Hematopoietic multipotent progenitor cell (in vitro differentiated cells): ENCODE data around the gene FBXW8. TPM values are rescaled to one million over a fixed set of nuclear protein-coding genes. Genes with fewer than 3 reads are reported as not detected.
A peak's percentile ranks its signal among the peaks of the same experiment; 100 is the strongest.

Experiments
- DNase-seq, 3 donors: peaks; one replicate each; pipeline ENCODE4 v3.0.0-alpha.2; 2011 to 2015; ENCODE audit warnings: low read depth in 2 of 3, low spot score in 2 of 3
- total RNA-seq: library from RNA; depleted of rRNA; stranded (reverse); fragments of >200 nt; gene quantifications from one replicate; pipeline ENCODE4 v1.2.3, GENCODE V29; 2012

The FBXW8 gene
- 18.9 TPM for total RNA-seq

DNA sequence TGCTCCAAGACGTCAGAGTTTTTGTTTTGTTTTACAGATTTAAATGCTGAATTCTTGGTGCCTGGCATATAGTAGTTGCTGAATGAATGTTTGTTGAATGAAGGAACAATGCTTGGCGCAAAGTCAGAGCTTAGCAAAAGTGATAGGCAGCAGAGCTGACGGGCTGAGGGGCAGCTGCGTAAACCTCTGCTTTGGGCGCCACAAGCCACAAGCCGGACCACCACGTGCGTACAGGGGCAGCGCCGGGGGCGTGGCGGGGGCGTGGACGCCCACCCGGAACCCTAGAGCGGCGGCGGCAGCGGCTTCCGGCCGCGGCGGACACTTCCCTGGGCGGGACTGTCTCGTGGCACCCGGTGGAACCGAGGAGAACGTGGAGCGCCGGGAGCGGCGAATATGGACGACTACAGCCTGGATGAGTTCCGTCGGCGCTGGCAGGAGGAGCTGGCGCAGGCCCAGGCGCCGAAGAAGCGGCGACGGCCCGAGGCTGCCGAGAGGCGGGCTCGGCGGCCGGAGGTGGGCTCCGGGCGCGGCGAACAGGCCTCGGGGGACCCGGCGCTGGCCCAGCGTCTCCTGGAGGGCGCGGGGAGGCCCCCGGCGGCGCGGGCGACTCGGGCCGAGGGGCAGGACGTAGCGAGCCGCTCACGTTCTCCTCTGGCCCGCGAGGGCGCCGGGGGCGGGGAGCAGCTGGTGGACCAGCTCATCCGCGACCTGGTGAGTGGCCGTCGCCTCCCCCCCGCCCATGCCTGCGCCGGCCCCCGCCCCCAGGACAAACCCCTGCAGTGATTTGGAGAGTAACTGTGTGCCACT is at the start of gene FBXW8:
Gene FBXW8, plus strand, starts transcription at position 306 of the 807 bp plus-strand sequence. Its CDS starts 88 bp downstream, at position 394.
- peak in 2 of 3 donors; percentile 57 to 74 for DNase-seq

DNA sequence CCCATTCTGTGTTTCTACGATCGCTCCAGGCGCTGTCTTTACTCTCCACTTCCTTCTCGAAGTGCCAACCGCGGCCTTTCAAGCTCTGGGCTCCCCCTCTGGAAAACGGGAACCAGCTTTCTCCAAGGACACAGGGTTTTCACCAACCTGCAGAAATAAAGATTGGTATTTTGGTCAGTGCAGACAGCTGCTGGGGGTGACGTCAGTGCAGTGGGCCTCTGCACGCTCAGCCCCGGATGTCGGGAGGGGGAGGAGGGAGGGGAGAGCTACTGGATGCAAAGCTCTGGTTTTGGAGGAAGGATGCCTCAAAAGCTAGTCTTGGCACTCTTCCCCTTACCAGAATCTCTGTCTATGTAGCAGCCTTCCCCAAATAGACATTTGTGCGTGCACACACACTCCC is 49.4 kb upstream of the FBXW8 start:
- peak in 1 of 3 donors; percentile 34 for DNase-seq

- DNase-seq: no peak
These were observed 48.6 kb upstream of the FBXW8 start for GRCh38 chr12:116862167-116862566.

DNA sequence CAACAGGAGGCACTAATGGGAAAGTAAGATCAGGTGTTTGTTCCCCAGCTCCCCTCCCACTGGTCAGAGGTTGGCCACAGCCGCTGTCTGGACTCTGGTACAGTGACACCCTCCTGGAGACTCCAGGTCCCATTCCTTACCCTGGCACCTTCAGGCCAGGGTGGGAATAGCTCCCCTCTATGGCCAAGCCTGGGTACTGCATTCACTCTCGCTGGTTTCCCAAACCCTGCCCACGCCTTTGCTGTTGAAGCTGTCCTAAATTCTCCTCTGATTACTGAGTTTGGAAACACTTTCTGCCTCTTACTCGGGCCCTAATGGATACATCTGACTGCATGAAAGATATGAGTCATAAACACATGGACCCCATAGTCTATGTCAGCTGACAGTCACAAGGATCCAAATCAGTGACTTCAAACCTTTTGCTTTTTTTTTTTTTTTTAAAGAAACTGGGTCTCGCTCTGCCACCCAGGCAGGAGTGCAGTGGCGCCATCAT is 47.4 kb upstream of the FBXW8 start:
- no peak for DNase-seq

GRCh38 chr12:116864371-116865160 is 46.2 kb upstream of the FBXW8 start:
- no peak for DNase-seq

- no peak for DNase-seq
These were observed 43.2 kb upstream of the FBXW8 start for GRCh38 chr12:116867523-116867922.

DNA sequence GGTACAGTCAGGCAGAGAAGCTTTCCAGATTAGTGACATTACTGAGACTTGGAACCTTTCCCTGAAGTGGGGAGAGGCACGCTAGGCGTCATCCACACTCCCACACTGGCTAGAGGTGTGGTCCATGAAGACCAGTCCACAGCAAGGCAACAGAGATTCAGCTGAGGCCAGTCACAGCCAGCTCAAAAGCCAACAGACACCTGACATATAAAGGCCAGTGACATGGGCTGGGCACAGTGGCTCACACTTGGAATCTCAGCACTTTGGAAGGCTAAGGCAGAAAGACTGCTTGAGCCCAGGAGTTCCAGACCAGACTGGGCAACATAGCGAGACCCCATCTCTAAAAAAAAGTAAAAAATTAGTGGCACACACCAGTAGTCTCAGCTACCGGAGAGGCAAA is 40.4 kb upstream of the FBXW8 start:
- DNase-seq: no peak

DNA sequence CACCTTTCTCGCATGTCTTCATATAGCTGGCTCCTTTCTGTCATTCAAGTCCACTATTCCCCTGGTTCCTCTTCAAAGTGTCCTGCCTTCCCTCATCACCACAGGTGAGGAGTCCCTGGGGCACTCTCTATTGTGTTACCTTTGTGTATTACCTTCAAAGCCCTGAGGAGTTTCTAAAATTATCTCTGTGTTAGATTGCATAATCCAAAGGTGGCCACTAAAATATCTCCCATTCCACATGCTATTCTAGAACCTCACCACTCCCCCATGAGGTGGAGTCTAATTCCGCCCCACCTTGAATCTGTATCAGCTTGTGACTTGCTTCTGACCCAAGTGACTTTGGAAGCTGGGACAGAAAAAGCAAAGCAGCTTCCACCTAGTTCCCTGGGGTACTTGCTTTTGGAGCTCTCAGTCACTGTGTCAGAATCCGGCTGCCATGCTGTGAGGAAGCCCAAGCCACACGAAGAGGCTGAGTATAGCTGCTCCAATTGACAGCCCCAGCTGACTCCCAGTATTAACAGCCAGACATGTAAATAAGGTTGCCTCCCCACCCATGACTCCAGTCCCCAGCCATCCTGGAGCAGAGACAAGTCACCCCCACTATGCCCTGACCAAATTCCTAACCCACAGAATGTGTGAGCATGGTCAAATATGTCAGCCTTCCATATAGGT is 36.3 kb upstream of the FBXW8 start:
- DNase-seq: no peak

DNA sequence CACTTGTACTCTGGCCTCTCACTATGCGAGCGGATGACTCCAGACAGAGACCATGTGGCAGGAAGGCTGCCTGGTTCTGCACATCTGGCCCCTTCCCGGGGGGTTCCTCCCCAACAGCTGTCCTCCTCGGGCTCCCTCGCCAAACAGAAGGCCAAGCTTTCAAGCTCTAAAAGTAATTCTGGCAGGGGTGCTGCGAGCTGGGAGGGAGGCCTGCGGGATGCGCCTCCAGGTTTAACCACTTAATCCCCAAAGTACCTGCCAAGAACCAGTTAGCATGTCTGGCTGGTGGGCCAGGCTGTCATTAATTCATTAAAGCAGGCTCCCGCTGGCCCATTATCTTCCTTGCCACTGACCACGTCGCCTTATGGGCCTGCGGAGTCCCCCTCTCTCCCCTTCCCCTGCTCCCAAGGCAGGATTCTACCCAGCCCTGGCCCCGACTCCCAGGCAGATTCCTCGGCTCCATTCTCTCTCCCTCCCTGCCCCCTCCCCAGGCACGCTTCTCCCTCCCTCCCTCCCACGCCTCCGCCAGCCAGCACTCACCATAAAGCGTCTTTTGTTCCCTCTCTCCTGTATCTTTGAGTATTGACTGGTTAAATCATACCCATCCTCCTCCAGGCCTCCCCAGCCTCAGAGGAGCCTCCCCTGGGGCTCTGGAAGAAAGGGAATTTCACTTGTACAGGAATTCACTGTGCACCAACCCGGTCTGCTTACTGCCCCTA is 34.4 kb upstream of the FBXW8 start:
- no peak for DNase-seq

- DNase-seq: no peak
These were observed 31.9 kb upstream of the FBXW8 start for GRCh38 chr12:116878567-116879508.

GRCh38 chr12:116879509-116880212 is 31.1 kb upstream of the FBXW8 start:
- DNase-seq: no peak

- DNase-seq: peak in 1 of 3 donors; percentile 25
These were observed 30.4 kb upstream of the FBXW8 start for GRCh38 chr12:116880213-116880816.

DNA sequence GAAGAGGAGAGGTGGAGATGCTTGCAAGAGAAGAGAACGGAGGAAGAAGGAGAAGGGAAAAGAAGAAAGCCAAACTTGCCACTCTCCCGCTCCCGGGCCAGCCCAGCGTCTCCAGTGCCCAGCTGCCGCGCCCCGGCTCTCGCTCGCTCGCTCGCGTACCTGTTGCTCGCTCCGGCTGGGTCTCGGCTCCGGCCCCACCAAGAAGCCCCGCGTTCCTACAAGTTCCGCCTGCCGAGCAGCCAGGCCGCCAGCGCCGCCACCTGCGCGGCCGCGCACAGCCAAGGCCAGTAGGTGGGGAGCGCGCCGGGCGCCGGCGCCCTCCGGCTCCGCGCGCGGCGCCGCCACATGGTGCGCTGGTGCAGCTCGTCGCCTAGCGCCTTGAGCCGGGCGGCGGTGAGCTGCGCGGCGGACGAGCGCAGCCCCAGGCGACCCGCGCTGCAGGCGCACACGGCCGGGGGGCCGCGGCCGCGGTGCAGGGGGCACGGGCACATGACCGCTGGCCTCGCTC is 29.9 kb upstream of the FBXW8 start:
- DNase-seq: peak; percentile 10 to 67 (median 66)

- DNase-seq: peak in 1 of 3 donors; percentile 34
These were observed 29.3 kb upstream of the FBXW8 start, which contains the start of gene HRK for GRCh38 chr12:116881325-116881876. TSS of gene HRK (minus strand) at chr12:116881441. CDS start at chr12:116881307, 134 bp downstream.

DNA sequence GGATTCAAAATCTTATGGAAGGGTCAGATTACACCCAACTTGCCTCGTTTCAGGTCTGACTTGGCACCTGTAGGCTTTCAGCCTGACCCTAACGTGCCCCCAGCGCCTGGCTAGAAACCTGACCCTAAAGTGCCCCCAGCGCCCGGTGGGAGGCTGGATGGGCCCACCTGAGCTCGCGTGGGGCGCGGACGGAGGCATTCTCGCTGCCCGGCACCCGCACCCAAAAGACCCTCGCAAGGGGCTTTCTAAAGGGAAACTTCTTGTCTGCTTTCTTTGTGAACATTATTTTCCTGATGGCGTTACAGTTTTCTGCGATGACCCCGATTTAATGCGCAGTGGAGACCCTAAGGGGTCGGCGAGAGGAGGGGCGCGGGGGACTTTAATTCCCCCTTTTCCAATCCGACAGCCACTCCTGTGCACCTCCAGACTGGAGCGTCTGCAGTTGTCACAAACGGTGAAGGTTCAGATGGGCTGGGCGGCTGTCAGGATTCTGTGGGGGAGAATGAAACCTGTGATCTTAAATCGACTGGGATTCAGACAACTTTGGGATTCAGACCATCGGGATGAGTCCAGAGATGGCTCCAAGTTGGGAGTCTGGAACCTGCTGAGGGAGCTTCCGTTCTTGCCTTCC is 28.8 kb upstream of the FBXW8 start:
- no peak for DNase-seq

DNA sequence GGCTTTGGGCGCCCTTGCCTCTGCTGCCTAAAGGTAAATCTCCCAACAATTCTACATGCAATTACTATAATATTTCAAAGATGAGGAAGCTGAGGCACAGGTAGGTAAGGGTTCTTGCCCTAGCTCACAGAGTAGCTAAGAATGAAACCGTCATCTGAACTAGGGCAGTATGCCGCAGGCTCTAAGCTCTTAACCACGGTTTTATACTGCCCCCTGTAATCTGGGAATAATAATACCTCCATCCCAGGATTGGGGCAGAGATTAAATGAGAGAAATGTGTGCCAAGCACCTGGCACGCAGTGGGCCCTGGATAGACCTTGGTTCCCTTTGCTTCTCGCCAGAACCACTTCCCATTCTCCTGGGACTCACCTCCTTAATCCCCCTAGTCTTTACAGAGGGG is 28.0 kb upstream of the FBXW8 start:
- DNase-seq: peak in 1 of 3 donors; percentile 50

DNA sequence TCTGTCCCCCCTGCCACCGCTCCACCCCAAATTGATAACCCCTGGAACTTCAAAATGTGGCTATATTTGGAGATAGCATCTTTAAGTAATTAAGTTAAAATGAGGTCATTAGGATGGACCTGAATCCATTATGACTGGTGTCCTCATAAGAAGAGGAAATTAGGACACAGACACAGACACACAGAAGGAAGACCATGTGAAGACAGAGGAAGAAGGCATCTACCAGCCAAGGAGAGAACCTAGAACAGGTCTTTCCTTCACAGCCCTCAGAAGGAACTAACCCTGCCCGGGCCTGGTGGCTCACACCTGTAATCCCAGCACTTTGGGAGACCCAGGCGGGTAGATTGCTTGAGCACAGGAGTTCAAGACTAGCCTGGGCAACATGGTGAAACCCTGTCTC is 25.9 kb upstream of the FBXW8 start:
- no peak for DNase-seq
